A673 (cell line): ENCODE measurements around the gene SMIM5.

Experiments used
- CTCF ChIP-seq: fragments of 300-800, 200-600 bp; sonication (generic); conservative IDR thresholded peaks from 2 replicates; pipeline ENCODE4 v1.5.1; 2017; ENCODE audit warnings: low read depth, mild to moderate bottlenecking, antibody characterized with exemption, low read length, moderate library complexity, mixed read lengths
- EZH2 ChIP-seq: fragments of 200-600 bp; sonication (generic); IDR thresholded peaks from 2 replicates; pipeline ENCODE4 v1.6.1; 2017; ENCODE audit warnings: borderline replicate concordance, low read depth, mild to moderate bottlenecking, mixed read lengths, antibody characterized with exemption, low read length; ENCODE audit not compliant: poor library complexity, severe bottlenecking

GRCh38 chr17:75664099-75664549, 30.9 kb downstream of the SMIM5 start:
- TF ChIP-seq CTCF (no peak), EZH2 (no peak)
